ENCODE results near the gene SLC35F3.

- TF ChIP-seq, protein P1, sequence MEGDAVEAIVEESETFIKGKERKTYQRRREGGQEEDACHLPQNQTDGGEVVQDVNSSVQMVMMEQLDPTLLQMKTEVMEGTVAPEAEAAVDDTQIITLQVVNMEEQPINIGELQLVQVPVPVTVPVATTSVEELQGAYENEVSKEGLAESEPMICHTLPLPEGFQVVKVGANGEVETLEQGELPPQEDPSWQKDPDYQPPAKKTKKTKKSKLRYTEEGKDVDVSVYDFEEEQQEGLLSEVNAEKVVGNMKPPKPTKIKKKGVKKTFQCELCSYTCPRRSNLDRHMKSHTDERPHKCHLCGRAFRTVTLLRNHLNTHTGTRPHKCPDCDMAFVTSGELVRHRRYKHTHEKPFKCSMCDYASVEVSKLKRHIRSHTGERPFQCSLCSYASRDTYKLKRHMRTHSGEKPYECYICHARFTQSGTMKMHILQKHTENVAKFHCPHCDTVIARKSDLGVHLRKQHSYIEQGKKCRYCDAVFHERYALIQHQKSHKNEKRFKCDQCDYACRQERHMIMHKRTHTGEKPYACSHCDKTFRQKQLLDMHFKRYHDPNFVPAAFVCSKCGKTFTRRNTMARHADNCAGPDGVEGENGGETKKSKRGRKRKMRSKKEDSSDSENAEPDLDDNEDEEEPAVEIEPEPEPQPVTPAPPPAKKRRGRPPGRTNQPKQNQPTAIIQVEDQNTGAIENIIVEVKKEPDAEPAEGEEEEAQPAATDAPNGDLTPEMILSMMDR (IDR thresholded peaks at IDR 0.05; ENCODE audit: insufficient read depth, low read depth, low read length), result no peak
- no peak for TF ChIP-seq EZH2 (IDR thresholded peaks at IDR 0.05; ENCODE audit: insufficient read depth, low read length)
Observed at GRCh38 chr1:234093107-234093506, 188.6 kb downstream of the SLC35F3 start.

All from astrocyte (in vitro differentiated cells and primary cell).